Measurements from ENCODE around the gene KIF26B.

- TF ChIP-seq CTCF (IDR thresholded peaks at IDR 0.05) (no peak), POLR2AphosphoS5 (IDR thresholded peaks at IDR 0.05; ENCODE audit: insufficient read depth in 1 of 2, low read depth in 1 of 2) (no peak), POLR2A (IDR thresholded peaks at IDR 0.05) (no peak)
These were observed 279.5 kb downstream of the KIF26B start for GRCh38 chr1:245434280-245434679.
